ENCODE data around the gene PHF20.

PHF20 gene

DNA sequence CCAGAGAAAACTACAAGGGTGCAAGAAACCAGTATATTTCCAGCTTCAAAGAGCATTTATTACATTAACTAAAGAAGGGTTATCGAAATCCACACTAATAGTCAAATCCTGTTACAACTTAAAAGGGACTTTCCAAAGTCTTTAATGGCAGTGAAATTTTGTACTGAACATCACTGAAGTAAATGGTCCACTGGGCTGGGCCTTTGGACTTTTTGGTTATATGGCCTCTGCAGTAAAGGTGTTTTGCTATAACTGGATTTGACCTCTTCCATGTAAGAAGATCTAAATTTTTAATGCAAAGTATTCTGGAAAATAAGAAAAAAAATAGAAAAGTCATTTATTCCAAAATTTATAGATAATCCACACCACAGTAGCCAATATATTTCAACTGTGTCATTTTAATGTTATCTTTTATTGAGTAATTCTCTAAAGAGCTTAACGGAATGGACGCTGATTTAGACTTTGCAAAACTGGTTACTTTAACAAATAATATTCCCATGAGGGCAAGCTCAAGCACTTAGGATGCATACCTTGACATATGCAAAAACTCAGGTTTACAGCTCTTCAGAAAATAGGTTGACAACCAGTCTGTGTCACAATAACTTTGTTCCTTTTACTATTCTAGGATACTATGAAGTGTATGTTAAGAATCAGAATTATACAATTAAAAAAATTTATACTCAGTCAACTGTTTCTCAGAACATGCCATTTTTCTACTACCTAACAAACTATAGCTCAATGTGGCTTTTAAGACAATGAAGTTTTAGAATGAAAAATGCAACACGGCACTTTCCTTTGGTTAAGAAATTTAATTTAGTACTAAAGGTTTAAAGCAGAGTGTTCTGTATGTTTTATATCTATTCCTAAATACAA lies 36.8 kb upstream of the PHF20 start:
- TF ChIP-seq YY1 (IDR thresholded peaks at IDR 0.05; ENCODE audit: insufficient read depth, insufficient read length) (no peak), ZNF274 (IDR thresholded peaks at IDR 0.05; ENCODE audit: low read depth, low read length) (no peak), SUZ12 (IDR thresholded peaks at IDR 0.05; ENCODE audit: extremely low read depth, insufficient read depth, insufficient read length) (no peak)
- no peaks in the 10 kb centered on the region for H3K4me1 ChIP-seq (ENCODE audit: insufficient read depth, insufficient read length)
- peaks cover 95% of the 10 kb centered on the region for H3K36me3 ChIP-seq (ENCODE audit: insufficient read depth, insufficient read length, low read length)
- no peaks in the 10 kb centered on the region for H3K9me3 ChIP-seq (ENCODE audit: insufficient read depth, low read length)
- H3K4me3 ChIP-seq (ENCODE audit: insufficient read length, low read depth), result no peak overlapping the region
- DNase-seq (ENCODE audit: low read depth, low spot score), result no peak
- no peaks in the 10 kb centered on the region for H3K27me3 ChIP-seq (ENCODE audit: insufficient read depth, insufficient read length)
- no peak overlapping the region for H3K9ac ChIP-seq (ENCODE audit: insufficient read length, low read depth)

DNA sequence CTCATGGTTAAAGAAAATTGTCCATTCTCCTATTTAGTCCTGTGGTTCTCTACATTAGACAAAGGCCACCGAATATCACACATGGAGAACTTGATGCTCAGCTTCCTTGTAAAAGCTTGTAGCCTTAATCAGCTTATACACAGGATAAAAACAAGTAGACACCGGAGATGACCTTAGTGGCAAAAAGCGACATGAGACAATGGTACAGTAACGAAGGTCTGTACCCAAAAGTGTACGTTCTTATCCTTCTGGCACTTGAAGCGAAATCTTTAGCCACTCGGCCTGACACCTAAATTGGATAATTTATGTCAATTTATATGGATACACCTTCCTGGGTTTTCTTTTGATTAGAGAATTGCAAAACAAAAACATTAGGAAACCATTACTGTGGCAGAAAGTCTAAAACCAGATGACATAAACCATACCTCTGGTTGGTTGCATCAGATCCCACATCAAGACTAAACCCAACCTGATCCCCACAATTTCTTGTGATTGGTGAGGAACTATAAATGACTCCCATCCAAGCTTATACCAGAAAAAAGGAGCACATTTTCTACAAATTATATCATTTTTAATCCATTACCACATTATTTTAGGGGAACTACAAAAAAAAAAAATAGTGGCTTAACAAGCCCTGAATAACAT lies 35.9 kb upstream of the PHF20 start:
- no peak for DNase-seq (ENCODE audit: low read depth, low spot score)
- no peaks in the 10 kb centered on the region for H3K4me1 ChIP-seq (ENCODE audit: insufficient read depth, insufficient read length)
- H3K9me3 ChIP-seq (ENCODE audit: insufficient read depth, low read length), result no peaks in the 10 kb centered on the region
- TF ChIP-seq YY1 (IDR thresholded peaks at IDR 0.05; ENCODE audit: insufficient read depth, insufficient read length) (no peak), ZNF274 (IDR thresholded peaks at IDR 0.05; ENCODE audit: low read depth, low read length) (no peak), SUZ12 (IDR thresholded peaks at IDR 0.05; ENCODE audit: extremely low read depth, insufficient read depth, insufficient read length) (no peak)
- peaks cover 95% of the 10 kb centered on the region for H3K36me3 ChIP-seq (ENCODE audit: insufficient read depth, insufficient read length, low read length)
- H3K9ac ChIP-seq (ENCODE audit: insufficient read length, low read depth), result no peak overlapping the region
- H3K4me3 ChIP-seq (ENCODE audit: insufficient read length, low read depth), result no peak overlapping the region
- no peaks in the 10 kb centered on the region for H3K27me3 ChIP-seq (ENCODE audit: insufficient read depth, insufficient read length)

- no peak for DNase-seq (ENCODE audit: low read depth, low spot score)
- no peaks in the 10 kb centered on the region for H3K4me1 ChIP-seq (ENCODE audit: insufficient read depth, insufficient read length)
- H3K9me3 ChIP-seq (ENCODE audit: insufficient read depth, low read length), result no peaks in the 10 kb centered on the region
- peaks cover 82% of the 10 kb centered on the region for H3K36me3 ChIP-seq (ENCODE audit: insufficient read depth, insufficient read length, low read length)
- H3K9ac ChIP-seq (ENCODE audit: insufficient read length, low read depth), result no peak overlapping the region
- TF ChIP-seq ZNF274 (IDR thresholded peaks at IDR 0.05; ENCODE audit: low read depth, low read length) (no peak), SUZ12 (IDR thresholded peaks at IDR 0.05; ENCODE audit: extremely low read depth, insufficient read depth, insufficient read length) (no peak), YY1 (IDR thresholded peaks at IDR 0.05; ENCODE audit: insufficient read depth, insufficient read length) (no peak)
- H3K4me3 ChIP-seq (ENCODE audit: insufficient read length, low read depth), result no peak overlapping the region
- H3K27me3 ChIP-seq (ENCODE audit: insufficient read depth, insufficient read length), result no peaks in the 10 kb centered on the region
These were observed 33.9 kb upstream of the PHF20 start for GRCh38 chr20:35737865-35738333.

GRCh38 chr20:35738410-35739179 lies 33.2 kb upstream of the PHF20 start:
- Histone ChIP-seq H3K4me3 (ENCODE audit: insufficient read length, low read depth) (no peak overlapping the region), H3K9me3 (ENCODE audit: insufficient read depth, low read length) (no peaks in the 10 kb centered on the region), H3K9ac (ENCODE audit: insufficient read length, low read depth) (no peak overlapping the region), H3K36me3 (ENCODE audit: insufficient read depth, insufficient read length, low read length) (peaks cover 75% of the 10 kb centered on the region), H3K27me3 (ENCODE audit: insufficient read depth, insufficient read length) (no peaks in the 10 kb centered on the region), H3K4me1 (ENCODE audit: insufficient read depth, insufficient read length) (no peaks in the 10 kb centered on the region)
- no peak for DNase-seq (ENCODE audit: low read depth, low spot score)
- TF ChIP-seq YY1 (IDR thresholded peaks at IDR 0.05; ENCODE audit: insufficient read depth, insufficient read length) (no peak), ZNF274 (IDR thresholded peaks at IDR 0.05; ENCODE audit: low read depth, low read length) (no peak), SUZ12 (IDR thresholded peaks at IDR 0.05; ENCODE audit: extremely low read depth, insufficient read depth, insufficient read length) (no peak)

GRCh38 chr20:35739294-35740163 lies 32.3 kb upstream of the PHF20 start:
- Histone ChIP-seq H3K4me3 (ENCODE audit: insufficient read length, low read depth) (peak overlapping the region; percentile 92), H3K27me3 (ENCODE audit: insufficient read depth, insufficient read length) (no peaks in the 10 kb centered on the region), H3K9ac (ENCODE audit: insufficient read length, low read depth) (no peak overlapping the region), H3K4me1 (ENCODE audit: insufficient read depth, insufficient read length) (no peaks in the 10 kb centered on the region), H3K36me3 (ENCODE audit: insufficient read depth, insufficient read length, low read length) (peaks cover 65% of the 10 kb centered on the region), H3K9me3 (ENCODE audit: insufficient read depth, low read length) (no peaks in the 10 kb centered on the region)
- DNase-seq (ENCODE audit: low read depth, low spot score), result no peak
- no peak for TF ChIP-seq SUZ12 (IDR thresholded peaks at IDR 0.05; ENCODE audit: extremely low read depth, insufficient read depth, insufficient read length)
- no peak for TF ChIP-seq YY1 (IDR thresholded peaks at IDR 0.05; ENCODE audit: insufficient read depth, insufficient read length)
- no peak for TF ChIP-seq ZNF274 (IDR thresholded peaks at IDR 0.05; ENCODE audit: low read depth, low read length)

- TF ChIP-seq ZNF274 (IDR thresholded peaks at IDR 0.05; ENCODE audit: low read depth, low read length) (no peak), SUZ12 (IDR thresholded peaks at IDR 0.05; ENCODE audit: extremely low read depth, insufficient read depth, insufficient read length) (no peak), YY1 (IDR thresholded peaks at IDR 0.05; ENCODE audit: insufficient read depth, insufficient read length) (peak; percentile 84)
- Histone ChIP-seq H3K4me1 (ENCODE audit: insufficient read depth, insufficient read length) (no peaks in the 10 kb centered on the region), H3K27me3 (ENCODE audit: insufficient read depth, insufficient read length) (no peaks in the 10 kb centered on the region), H3K9me3 (ENCODE audit: insufficient read depth, low read length) (no peaks in the 10 kb centered on the region), H3K4me3 (ENCODE audit: insufficient read length, low read depth) (peak within 1 kb of the TSS; percentile 92), H3K36me3 (ENCODE audit: insufficient read depth, insufficient read length, low read length) (peaks cover 40% of the 10 kb centered on the region), H3K9ac (ENCODE audit: insufficient read length, low read depth) (peak within 1 kb of the TSS; percentile 99)
- DNase-seq (ENCODE audit: low read depth, low spot score), result peak; percentile 100
These were observed 29.7 kb upstream of the PHF20 start, which contains the start of gene RBM39 for GRCh38 chr20:35741892-35742740. Gene RBM39, minus strand, starts transcription at chr20:35742260. Its CDS starts 1,386 bp downstream, at chr20:35740874.
